Parathyroid adenoma (tissue), 2 donors: ENCODE results near the gene CR1.

Source experiments
- H2AFZ ChIP-seq: fragments of 300-600 bp; sonication (generic); one replicate; pipeline ENCODE4 v1.7.0; 2017; ENCODE audit warnings: antibody characterized with exemption, mild to moderate bottlenecking
- H3K27ac ChIP-seq: fragments of 300-600 bp; sonication (generic); one replicate; pipeline ENCODE4 v1.7.0; 2017
- H3K27me3 ChIP-seq: fragments of 300-600 bp; sonication (generic); one replicate; pipeline ENCODE4 v1.7.0; 2017; ENCODE audit warnings: low read length; ENCODE audit not compliant: control insufficient read depth, insufficient read depth
- H3K36me3 ChIP-seq: fragments of 300-600 bp; sonication (generic); one replicate; pipeline ENCODE4 v1.7.0; 2017; ENCODE audit warnings: low read length; ENCODE audit not compliant: control insufficient read depth, insufficient read depth
- H3K4me1 ChIP-seq: fragments of 300-600 bp; sonication (generic); one replicate; pipeline ENCODE4 v1.7.0; 2017; ENCODE audit warnings: control low read depth
- H3K4me2 ChIP-seq: fragments of 300-600 bp; sonication (generic); one replicate; pipeline ENCODE4 v1.7.0; 2017; ENCODE audit warnings: low read length
- H3K4me3 ChIP-seq: fragments of 300-600 bp; sonication (generic); one replicate; pipeline ENCODE4 v1.7.0; 2017; ENCODE audit warnings: low read depth, low read length
- H3K79me2 ChIP-seq: fragments of 300-600 bp; sonication (generic); one replicate; pipeline ENCODE4 v1.7.0; 2017; ENCODE audit warnings: control low read depth
- H3K9ac ChIP-seq: fragments of 300-600 bp; sonication (generic); one replicate; pipeline ENCODE4 v1.7.0; 2017; ENCODE audit warnings: mild to moderate bottlenecking
- H3K9me3 ChIP-seq: fragments of 300-600 bp; sonication (generic); one replicate; pipeline ENCODE4 v1.7.0; 2017; ENCODE audit warnings: low read length; ENCODE audit not compliant: control insufficient read depth
- CTCF ChIP-seq: fragments of 300-600 bp; sonication (generic); IDR thresholded peaks from one replicate; pipeline ENCODE4 v1.7.0; 2017; ENCODE audit warnings: antibody characterized with exemption, mild to moderate bottlenecking
- donor health status: primary hyperparathyroidism.

CR1 gene

GRCh38 chr1:207463571-207463970 is 32.4 kb upstream of the CR1 start:
- Histone ChIP-seq H3K4me2 (no peak overlapping the region), H3K4me1 (no peaks in the 10 kb centered on the region), H3K9ac (no peak overlapping the region), H3K27ac (no peak overlapping the region), H3K36me3 (no peaks in the 10 kb centered on the region), H2AFZ (no peak overlapping the region), H3K27me3 (no peaks in the 10 kb centered on the region), H3K4me3 (no peak overlapping the region), H3K9me3 (no peaks in the 10 kb centered on the region), H3K79me2 (no peaks in the 10 kb centered on the region)
- TF ChIP-seq CTCF: no peak

DNA sequence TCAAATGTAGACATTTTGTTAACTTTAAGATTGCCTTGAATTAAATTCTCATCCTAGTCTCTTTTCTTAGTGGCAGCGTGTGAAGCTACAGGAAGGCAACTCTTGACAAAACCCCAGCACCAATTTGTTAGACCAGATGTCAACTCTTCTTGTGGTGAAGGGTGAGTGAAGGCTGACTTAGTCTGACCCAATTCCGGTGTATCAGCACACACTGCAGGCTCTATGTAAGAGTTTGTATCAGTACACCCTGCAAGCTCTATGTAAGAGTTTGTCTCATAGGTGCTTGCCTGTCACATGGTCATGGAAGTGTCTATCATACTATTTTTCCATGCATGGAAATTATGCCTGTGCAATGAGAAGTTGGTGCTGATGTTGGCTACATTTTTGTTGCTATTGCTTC is 25.0 kb upstream of the CR1 start:
- Histone ChIP-seq H3K36me3 (no peaks in the 10 kb centered on the region), H3K79me2 (no peaks in the 10 kb centered on the region)
- no peak for TF ChIP-seq CTCF

DNA sequence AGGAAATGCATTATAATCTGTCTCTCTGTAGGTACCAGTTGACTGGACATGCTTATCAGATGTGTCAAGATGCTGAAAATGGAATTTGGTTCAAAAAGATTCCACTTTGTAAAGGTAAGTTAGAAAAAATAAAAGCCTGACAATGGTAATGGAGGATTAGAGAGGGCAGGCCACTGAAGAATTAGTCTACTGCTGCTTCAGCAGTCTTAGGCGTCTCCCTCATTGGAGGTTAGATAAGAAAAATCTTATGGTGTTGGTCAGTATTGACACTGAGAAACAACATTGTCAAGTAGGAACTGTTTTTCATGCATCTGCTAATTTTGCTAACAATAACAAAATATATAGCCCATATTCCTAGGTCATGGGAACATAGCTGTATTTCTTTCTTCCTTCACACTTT is 21.7 kb upstream of the CR1 start:
- no peak overlapping the region for H3K9ac ChIP-seq
- no peak overlapping the region for H3K4me2 ChIP-seq
- no peaks in the 10 kb centered on the region for H3K36me3 ChIP-seq
- H3K79me2 ChIP-seq: no peaks in the 10 kb centered on the region
- no peak overlapping the region for H3K4me3 ChIP-seq
- no peaks in the 10 kb centered on the region for H3K4me1 ChIP-seq
- no peaks in the 10 kb centered on the region for H3K9me3 ChIP-seq
- no peak overlapping the region for H2AFZ ChIP-seq
- H3K27me3 ChIP-seq: no peaks in the 10 kb centered on the region
- H3K27ac ChIP-seq: no peak overlapping the region
- TF ChIP-seq CTCF: no peak

More for the DNA sequence above, 25.0 kb upstream of the CR1 start:
- Histone ChIP-seq H3K4me1 (no peaks in the 10 kb centered on the region), H3K27ac (no peak overlapping the region), H3K9me3 (no peaks in the 10 kb centered on the region), H3K4me2 (no peak overlapping the region), H3K27me3 (no peaks in the 10 kb centered on the region), H2AFZ (no peak overlapping the region), H3K9ac (no peak overlapping the region), H3K4me3 (no peak overlapping the region)

DNA sequence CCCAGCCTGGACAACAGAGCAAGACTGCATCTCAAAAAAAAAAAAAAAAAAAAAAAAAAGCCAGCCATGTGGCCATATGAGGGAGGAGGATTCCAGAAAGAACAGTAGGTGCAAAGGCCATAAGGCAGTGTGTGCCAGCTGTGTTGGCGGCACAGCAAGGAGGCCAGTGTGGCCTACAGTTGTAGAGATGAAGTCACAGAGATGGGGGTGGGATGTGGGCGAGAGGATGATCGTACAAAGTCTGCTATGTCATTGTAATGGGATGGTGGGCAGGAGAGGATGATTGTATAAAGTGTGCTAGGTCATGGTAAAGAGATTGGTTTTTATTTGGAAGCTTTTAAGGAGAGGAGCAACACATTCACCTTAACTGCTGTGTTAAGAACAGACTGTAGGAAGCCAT is 9.8 kb upstream of the CR1 start:
- H2AFZ ChIP-seq: no peak overlapping the region
- H3K4me3 ChIP-seq: no peak overlapping the region
- no peaks in the 10 kb centered on the region for H3K36me3 ChIP-seq
- H3K4me1 ChIP-seq: no peaks in the 10 kb centered on the region
- no peak overlapping the region for H3K27ac ChIP-seq
- H3K79me2 ChIP-seq: no peaks in the 10 kb centered on the region
- no peak for TF ChIP-seq CTCF
- no peaks in the 10 kb centered on the region for H3K27me3 ChIP-seq
- no peak overlapping the region for H3K9ac ChIP-seq
- no peak overlapping the region for H3K4me2 ChIP-seq
- H3K9me3 ChIP-seq: no peaks in the 10 kb centered on the region

DNA sequence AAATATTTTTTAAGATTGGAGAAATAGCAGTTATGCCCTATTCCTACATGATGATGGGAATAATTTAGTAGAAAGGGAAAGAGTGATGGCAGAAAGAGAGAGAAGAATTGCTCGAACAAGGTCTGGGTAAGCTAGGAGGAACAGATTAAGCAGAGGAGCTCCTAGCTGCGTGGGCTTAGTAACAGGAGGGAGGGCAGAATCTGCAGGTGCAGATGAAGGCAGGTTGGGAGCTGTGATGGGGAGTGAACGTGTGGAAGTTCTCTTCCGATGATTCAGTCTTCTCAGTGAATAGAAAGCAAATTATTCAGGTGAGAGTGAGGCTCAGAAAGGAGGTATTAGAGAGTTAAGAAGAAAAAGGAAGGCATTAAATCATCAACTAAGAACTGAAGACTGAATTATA is 8.3 kb upstream of the CR1 start:
- Histone ChIP-seq H3K27ac (no peak overlapping the region), H3K4me3 (no peak overlapping the region), H3K27me3 (no peaks in the 10 kb centered on the region), H3K9me3 (no peaks in the 10 kb centered on the region), H3K4me1 (no peaks in the 10 kb centered on the region), H3K9ac (no peak overlapping the region), H2AFZ (no peak overlapping the region), H3K4me2 (no peak overlapping the region), H3K79me2 (no peaks in the 10 kb centered on the region), H3K36me3 (no peaks in the 10 kb centered on the region)
- no peak for TF ChIP-seq CTCF
